Lung (tissue), 12 donors: ENCODE measurements around the gene HCFC2. TPM values are rescaled to one million over a fixed set of nuclear protein-coding genes. Genes with fewer than 3 reads are reported as not detected.

Experiments used
- ATAC-seq: fragments of 200-7000 bp; cut with Tn5 transposase; one replicate; pipeline ENCODE4 v1.9.1; 2020; ENCODE audit warnings: moderate number of reproducible peaks; ENCODE audit not compliant: insufficient read depth, low FRiP score
- DNase-seq, 3 donors: peaks; one replicate each; pipeline ENCODE4 v3.0.0-alpha.2; 2013 to 2017
- H3K27ac ChIP-seq, 2 donors: one replicate each; pipeline ENCODE4 v1.5.1; 2013; ENCODE audit warnings: mild to moderate bottlenecking in 2 of 2, moderate library complexity in 2 of 2, control low read depth in 1 of 2, inconsistent platforms in 1 of 2, low read depth in 1 of 2, low read length in 1 of 2
- H3K27me3 ChIP-seq, 3 donors: one replicate each; pipeline ENCODE4 v1.5.1; 2013; ENCODE audit warnings: low read length in 2 of 3; ENCODE audit not compliant: control insufficient read depth in 3 of 3, insufficient read depth in 3 of 3
- H3K36me3 ChIP-seq, 4 donors: one replicate each; pipeline ENCODE4 v1.5.1; 2013; ENCODE audit warnings: low read length in 4 of 4, mild to moderate bottlenecking in 1 of 4, moderate library complexity in 1 of 4; ENCODE audit not compliant: control insufficient read depth in 4 of 4, insufficient read depth in 4 of 4
- H3K4me1 ChIP-seq, 5 donors: one replicate each; pipeline ENCODE4 v1.5.1; 2013; ENCODE audit warnings: low read length in 5 of 5, mild to moderate bottlenecking in 2 of 5, moderate library complexity in 1 of 5; ENCODE audit not compliant: control insufficient read depth in 5 of 5, insufficient read depth in 5 of 5
- H3K4me3 ChIP-seq: one replicate; pipeline ENCODE4 v1.5.1; 2013; ENCODE audit warnings: mild to moderate bottlenecking, control low read depth, moderate library complexity
- H3K9ac ChIP-seq, 2 donors: one replicate each; pipeline ENCODE4 v1.5.1; 2013; ENCODE audit warnings: low read length in 2 of 2, control low read depth in 1 of 2; ENCODE audit not compliant: insufficient read depth in 1 of 2
- H3K9me3 ChIP-seq, 4 donors: one replicate each; pipeline ENCODE4 v1.5.1; 2013; ENCODE audit warnings: low read length in 3 of 4, mild to moderate bottlenecking in 1 of 4, moderate library complexity in 1 of 4; ENCODE audit not compliant: control insufficient read depth in 4 of 4, insufficient read depth in 3 of 4
- WGBS, 2 donors: extraction: QIAGEN DNeasy Blood & Tissue Kit; methylation state at CpG; one replicate each; pipeline ENCODE4 v1.1.7; 2013; 5-methylcytosine and 5-hydroxymethylcytosine counted together
- polyA plus RNA-seq, 2 donors: library from polyadenylated mRNA; stranded (reverse); fragments of 200-250 nt; gene quantifications; one replicate each; pipeline ENCODE4 v1.2.1, GENCODE V29; 2013
- total RNA-seq, 2 donors: library from RNA; depleted of rRNA in 1 of 2; stranded (reverse); fragments of >200 nt in 1 of 2; gene quantifications; one replicate each; pipeline ENCODE4 v1.2.1, GENCODE V29; 2014 to 2021
- TF ChIP-seq, protein P1 (sequence below): IDR thresholded peaks from 2 replicates; pipeline ENCODE4 v1.5.1; 2012; ENCODE audit warnings: mild to moderate bottlenecking; ENCODE audit errors: control extremely low read depth, extremely low read depth
- donor health status: control.
- donor health status: control.
- donor health status: Bipolar disorder and iron deficiency.
- donor health status: healthy.
- donor health status: DM: yes; HTN: yes; CAD: no.

HCFC2 gene
- total and polyA plus RNA-seq, 4 donors, result 5.8 to 30.5 (median 10.8) TPM

DNA sequence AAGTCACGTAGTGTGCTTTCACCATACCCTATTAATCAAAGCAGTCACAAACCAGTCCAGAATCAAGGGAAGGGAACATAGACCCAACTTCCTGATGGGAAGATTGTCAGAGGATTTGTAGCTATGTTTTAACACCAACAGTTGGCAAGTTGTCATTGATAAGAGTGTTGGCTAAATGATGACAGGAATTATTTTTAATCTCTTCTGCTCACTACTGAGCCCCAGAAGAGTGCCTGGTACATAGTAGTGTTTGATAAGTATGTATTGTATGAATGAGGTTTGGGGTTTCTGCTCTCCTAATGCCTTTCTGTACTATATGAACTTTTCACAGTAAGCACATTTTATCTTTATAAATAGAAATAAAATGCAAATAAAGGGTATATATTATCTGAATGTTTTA is 14.7 kb downstream of the HCFC2 start:
- peaks cover 5 to 30% (median 14%) of the 10 kb centered on the region in 4 donors for H3K36me3 ChIP-seq
- TF ChIP-seq, protein P1, sequence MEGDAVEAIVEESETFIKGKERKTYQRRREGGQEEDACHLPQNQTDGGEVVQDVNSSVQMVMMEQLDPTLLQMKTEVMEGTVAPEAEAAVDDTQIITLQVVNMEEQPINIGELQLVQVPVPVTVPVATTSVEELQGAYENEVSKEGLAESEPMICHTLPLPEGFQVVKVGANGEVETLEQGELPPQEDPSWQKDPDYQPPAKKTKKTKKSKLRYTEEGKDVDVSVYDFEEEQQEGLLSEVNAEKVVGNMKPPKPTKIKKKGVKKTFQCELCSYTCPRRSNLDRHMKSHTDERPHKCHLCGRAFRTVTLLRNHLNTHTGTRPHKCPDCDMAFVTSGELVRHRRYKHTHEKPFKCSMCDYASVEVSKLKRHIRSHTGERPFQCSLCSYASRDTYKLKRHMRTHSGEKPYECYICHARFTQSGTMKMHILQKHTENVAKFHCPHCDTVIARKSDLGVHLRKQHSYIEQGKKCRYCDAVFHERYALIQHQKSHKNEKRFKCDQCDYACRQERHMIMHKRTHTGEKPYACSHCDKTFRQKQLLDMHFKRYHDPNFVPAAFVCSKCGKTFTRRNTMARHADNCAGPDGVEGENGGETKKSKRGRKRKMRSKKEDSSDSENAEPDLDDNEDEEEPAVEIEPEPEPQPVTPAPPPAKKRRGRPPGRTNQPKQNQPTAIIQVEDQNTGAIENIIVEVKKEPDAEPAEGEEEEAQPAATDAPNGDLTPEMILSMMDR, result no peak
- no peaks in the 10 kb centered on the region for H3K27me3 ChIP-seq
- no peaks in the 10 kb centered on the region for H3K9me3 ChIP-seq
- no peak for ATAC-seq
- H3K27ac ChIP-seq, result no peak overlapping the region
- 79 to 88% methylated on average over 1 of the region's 1 CpG for WGBS, 2 donors
- no peak overlapping the region for H3K9ac ChIP-seq
- DNase-seq, result no peak
- no peak overlapping the region for H3K4me3 ChIP-seq
- H3K4me1 ChIP-seq, result peaks cover 0 to 4% (median 0%) of the 10 kb centered on the region in 5 donors

DNA sequence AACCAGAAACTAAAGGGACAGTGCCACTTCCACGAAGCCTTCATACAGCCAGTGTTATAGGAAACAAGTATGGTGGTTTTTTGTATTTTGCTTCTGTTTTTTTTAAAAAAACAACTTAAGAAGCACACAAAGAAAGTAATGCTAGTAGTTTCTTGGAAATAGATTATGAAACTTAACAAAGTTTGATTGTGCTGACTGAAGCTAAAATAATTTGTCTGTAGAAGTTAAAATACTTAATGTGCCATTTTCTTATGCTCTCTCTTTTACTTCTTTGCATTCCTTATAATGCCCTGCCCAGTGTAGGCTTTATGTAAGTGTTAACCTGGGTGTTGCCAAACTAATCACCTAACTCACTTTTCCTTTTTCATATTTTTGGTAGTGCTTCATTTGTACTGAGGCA is 16.4 kb downstream of the HCFC2 start:
- 91 to 92% methylated on average over 1 of the region's 1 CpG for WGBS, 2 donors
- peaks cover 5 to 34% (median 16%) of the 10 kb centered on the region in 4 donors for H3K36me3 ChIP-seq
- no peak for DNase-seq
- no peaks in the 10 kb centered on the region for H3K27me3 ChIP-seq
- peaks cover 0 to 2% (median 0%) of the 10 kb centered on the region in 5 donors for H3K4me1 ChIP-seq
- ATAC-seq, result no peak
- H3K27ac ChIP-seq, result no peak overlapping the region
- no peaks in the 10 kb centered on the region for H3K9me3 ChIP-seq
- TF ChIP-seq, protein P1, result no peak
- H3K4me3 ChIP-seq, result no peak overlapping the region
- H3K9ac ChIP-seq, result no peak overlapping the region

DNA sequence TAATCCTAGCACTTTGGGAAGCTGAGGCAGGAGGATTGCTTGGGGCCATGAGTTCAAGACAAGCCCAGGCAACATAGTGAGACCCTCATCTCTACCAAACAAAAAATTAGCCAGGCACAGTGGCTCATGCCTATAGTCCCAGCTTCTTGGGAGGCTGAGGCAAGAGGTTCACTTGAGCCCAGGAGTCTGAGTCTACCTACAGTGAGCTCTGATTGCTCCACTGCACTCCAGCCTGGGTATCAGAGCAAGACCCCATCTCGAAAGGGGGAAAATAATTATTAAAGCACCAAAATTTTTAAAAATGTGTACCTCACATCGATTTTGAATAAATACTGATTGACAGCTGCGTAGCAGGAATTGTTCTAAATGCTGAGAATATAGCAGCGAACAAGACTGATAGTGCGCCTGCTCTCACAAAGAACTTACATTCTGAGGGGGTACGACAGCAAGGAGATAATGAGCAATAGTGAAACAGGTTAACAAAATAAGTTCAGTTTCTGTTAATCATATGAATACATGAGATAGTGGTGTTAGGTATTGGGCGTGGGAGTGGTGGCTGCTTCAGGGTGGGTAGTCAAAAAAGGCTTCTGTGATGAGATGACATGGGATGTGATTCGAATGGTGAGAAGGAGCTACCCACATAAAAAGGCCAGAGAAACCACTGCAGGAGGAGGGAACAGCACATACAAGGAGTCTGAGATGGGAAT is 19.6 kb downstream of the HCFC2 start:
- H3K9ac ChIP-seq, result no peak overlapping the region
- DNase-seq (no peak), ATAC-seq (no peak)
- no peaks in the 10 kb centered on the region for H3K4me1 ChIP-seq
- no peaks in the 10 kb centered on the region for H3K27me3 ChIP-seq
- H3K4me3 ChIP-seq, result no peak overlapping the region
- H3K9me3 ChIP-seq, result no peaks in the 10 kb centered on the region
- 91 to 97% methylated on average over 8 of the region's 8 CpGs for WGBS, 2 donors
- TF ChIP-seq, protein P1, result no peak
- H3K27ac ChIP-seq, result no peak overlapping the region
- peaks cover 13 to 52% (median 24%) of the 10 kb centered on the region in 4 donors for H3K36me3 ChIP-seq
